Colon (tissue), 2 donors: ENCODE data around the gene DUOXA2.
"Not testable (repeated sequence)": the region's sequence is repeated elsewhere in the genome, so short reads cannot be mapped to it uniquely, and the experiment has no call there.

ENCODE experiments used
- FAIRE-seq: peaks from 2 replicates; lab custom pipeline; 2012; peaks lifted over from hg19 to GRCh38; lab: Jason Lieb, UNC
- donor health status: control.
- donor health status: control.

Gene DUOXA2

DNA sequence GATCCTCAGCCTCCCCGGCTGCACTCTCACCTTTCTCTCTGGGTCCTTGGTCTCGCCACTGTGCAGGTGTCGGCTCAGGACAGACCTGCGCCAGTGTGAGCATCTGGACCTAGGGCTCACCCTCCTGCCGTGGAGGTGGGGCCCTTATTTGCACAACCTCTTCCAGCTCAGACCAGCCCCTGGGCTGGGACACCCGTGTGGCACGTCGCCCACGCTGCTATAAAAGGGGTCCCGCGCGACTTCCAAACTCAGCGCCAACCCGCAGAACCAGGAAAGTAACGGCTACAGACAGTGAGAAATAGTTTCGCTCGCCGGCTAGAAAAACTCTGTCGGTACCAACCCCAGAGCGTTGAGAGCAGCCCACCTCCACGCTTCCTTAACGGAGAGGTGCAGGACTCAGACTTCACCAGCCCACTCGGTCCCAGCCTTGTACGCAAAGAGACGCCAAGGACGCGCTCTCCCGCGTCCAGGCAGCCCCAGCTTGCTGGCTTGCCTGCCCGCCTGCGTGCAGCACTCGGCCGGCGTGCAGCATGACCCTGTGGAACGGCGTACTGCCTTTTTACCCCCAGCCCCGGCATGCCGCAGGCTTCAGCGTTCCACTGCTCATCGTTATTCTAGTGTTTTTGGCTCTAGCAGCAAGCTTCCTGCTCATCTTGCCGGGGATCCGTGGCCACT, at the start of gene DUOXA2, which contains the start of gene DUOX2:
Gene DUOXA2 (plus strand): TSS at position 251 of the 675 bp plus-strand sequence. CDS start 280 bp downstream, at position 531.
Gene DUOX2 (minus strand): TSS at position 97 of the 675 bp plus-strand sequence. CDS start 761 bp downstream, outside the sequence.
- FAIRE-seq: no peak

DNA sequence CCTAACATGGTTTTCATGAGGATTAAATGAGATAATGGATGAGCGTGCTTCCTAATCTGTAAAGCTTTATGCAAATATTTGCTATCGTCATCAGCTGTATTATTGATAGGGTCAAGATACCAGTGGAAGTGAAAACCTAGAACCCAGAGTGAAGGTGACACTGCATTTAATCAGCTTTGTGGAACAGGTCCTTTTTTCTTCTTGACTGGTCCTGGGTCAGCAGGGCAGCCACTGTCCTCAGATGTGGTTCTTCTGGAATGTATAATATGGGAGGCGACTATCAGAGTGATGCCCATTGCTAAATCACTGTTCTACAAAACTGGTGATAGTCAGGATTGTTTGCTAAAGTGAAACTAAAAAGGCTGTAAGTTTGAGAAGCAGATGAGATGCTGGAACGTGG, 49.7 kb upstream of the DUOXA2 start:
- no peak for FAIRE-seq

DNA sequence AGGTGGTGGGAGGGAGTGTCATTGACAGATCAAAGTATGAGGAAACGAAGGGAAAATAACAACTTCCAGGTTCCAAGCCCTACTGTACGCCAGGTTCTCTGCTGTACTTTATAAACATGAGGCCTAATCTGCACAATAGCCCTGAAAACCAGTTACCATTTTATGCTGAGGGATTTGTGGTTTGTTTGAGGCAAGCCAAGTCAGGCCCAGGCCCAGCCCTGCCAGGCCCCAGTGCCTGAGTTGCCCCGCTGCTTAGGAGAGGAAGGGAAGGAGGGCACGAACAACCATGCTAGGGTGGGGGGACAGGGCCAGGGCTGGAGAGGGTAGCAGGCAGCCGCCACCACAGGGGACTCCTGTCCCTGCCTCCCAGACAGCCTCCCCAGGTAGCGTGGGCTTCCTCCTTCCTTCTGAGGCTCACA, 44.2 kb upstream of the DUOXA2 start:
- FAIRE-seq: not testable (repeated sequence)

DNA sequence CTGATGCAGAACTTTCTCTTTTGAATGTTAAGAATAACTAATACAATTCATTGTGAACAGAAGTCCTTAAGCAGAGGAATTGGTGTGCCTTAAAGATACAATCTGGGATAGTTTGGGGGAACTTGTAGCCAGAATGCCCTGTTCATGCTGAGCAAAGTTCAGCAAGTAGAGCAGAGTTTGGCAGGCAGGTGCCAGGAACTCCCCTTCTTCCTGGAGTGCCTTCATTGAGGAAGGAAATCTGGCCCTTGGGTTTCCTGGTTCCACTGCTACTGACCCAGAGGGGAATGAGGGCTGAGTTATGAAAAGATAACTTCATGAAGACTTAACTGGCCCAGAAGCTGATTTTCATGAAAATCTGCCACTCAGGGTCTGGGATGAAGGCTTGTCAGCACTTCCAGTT, 40.5 kb upstream of the DUOXA2 start:
- not testable (repeated sequence) for FAIRE-seq

DNA sequence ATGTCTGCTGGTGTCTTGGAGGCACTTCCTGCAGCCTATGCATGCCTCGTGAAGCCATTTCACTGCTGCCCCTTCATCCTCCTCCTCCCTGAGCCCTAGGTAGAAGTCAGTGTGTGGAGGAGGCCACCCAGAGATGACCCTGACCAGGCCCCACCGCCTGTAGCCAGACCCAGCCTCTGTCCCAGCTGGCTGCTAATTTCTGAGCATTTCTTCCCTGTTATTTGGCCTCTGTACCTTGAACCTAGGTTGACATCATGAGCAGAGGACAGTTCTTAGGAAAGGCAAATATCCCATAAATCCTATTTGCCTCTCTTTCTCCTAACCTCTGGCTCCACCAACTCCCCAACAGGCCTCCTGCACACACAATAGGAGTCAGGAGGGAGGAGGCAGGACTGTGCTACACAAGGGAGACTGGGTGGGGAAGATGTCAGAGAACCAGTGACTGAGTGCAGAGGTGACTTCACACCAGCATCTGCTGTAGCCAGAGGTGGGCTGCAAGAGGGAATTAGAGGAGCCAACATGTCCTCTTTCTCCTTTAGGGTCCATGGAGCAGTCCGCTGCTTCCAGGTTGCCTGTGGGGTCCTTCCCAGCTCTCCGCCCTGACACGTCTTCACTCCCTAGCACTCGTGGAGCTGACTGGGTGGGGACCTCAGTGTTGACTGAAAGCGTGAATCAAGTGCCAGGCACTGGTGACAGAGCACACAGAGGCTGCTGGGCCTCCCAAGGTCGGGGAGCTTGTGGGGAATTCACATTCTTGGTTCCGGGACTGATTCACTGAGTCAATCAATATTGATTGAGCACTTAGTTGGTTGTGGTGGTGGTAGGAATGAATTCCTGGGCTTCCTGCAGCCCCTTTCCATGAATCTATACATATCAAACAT, 38.4 kb upstream of the DUOXA2 start:
- FAIRE-seq: not testable (repeated sequence)

DNA sequence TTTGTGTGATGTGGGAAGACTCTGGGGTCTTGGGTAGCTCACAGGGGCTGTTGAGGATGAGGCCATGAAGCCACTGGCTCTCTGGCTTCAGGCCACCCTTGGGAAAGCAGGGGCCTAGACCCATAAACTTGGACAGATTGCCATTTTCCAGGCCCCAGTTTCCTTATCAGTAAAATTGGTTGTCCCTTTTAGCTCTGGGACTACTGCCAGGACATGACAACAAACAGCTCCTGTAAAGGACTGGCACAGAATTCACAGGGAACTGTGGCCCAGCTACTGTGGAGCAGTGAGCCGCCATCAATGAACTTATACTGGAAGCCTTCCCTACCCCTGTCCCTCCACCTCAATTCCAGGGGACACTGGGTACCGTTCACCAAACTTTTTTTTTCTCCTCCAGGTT, 36.7 kb upstream of the DUOXA2 start:
- not testable (repeated sequence) for FAIRE-seq

DNA sequence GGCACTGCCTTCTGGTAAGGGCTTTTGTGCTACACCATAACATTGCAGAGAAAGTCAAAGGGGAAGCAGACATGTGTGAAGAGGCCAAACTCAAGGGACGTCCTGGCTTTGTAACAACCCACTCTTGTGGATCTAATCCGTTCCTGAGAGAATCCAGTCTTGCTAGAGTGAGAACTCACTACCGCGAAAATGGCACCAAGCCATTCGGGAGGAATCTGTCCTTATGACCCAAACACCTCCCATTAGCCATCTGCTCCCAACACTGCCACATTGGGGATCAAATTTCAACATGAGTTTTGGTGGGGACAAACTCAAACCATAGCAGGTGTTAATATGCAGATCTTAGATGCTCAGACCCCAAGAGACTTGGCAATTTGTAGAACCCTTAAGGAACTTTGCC, 34.9 kb upstream of the DUOXA2 start:
- FAIRE-seq: not testable (repeated sequence)

DNA sequence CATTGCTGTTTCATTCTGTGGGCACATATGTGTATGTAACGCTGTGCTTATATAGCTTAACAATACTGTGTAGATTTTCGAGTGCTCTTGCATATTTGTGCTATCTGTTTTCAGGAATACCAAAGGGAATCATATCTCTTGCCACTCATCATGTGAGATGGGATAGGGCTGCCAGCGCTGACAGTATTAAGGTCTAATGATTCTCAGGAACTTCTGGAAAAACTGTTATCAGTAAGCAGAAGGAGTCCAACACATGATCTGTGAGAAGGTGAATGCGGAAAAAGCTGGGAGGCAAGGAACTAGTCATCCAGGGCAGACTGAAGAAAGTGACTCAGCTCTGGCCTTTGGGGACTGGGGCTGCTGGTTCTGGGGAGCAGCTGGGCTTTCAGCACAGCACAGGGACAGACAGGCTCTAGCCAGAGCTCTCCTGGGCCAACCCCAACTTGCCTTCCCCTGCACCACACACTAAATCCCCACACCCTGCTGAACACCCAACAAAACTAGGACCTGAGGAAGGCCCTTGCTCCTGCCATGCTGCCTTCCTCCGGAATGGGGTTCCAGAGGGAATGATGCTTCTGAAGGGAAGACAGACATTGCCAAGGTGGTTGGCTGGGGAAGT, 34.4 kb upstream of the DUOXA2 start:
- FAIRE-seq: not testable (repeated sequence)

DNA sequence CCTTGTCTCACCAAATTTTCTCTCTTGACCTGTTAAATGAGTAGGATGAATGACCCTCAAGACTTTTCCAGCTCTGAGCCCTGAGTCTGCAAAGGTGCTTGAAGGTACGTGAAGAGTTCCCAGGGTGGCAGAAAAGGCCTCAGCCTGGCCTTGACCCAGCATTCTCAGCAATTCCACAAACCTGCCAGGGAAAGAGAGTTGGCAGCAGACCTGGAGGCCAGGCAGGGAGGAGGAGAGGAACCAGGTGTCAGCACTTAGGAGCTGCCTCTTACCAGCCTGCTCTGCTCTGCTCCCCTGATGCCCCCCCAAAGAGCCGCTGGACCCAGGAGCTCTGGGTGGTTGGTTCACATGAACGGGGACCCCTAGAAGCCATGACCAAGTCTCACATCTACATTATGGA, 33.5 kb upstream of the DUOXA2 start:
- FAIRE-seq: not testable (repeated sequence)

DNA sequence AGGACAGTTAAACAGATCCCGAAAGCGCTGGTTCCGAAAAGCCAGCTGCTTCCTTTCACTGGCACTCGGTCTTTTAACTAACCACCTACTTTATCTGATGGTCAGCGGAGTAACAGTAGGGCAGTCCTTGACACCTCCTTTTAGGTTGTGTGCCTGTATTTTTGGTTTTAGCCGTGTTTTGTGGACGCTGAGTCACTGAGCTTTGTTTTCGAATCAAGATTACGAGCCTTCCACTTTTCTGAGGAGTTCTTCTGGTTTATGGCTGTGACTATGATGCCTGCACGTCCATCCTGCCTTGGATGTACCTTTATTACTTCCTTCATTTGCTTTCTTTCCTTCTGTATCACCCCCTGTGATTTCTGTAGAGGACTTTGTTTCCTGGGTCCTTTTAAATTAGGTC, 31.7 kb upstream of the DUOXA2 start:
- not testable (repeated sequence) for FAIRE-seq

DNA sequence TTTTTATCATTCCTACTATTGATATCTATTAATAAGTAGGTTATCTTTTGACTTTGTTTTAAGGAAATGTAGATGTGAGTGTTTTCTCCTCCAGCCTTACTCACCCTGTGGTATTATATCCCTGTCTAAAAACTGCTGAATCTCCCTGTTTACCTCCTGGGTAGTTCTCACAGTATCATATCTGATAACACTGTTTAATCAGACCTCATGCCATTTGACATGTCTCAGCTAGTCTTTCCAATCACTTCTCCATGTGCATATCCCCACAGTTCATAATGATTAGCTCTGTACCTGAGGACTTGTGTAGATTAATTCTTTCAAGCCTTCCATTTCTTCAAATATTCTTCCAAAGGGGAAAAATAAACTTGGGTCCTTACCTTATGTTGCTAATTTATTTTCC, 30.9 kb upstream of the DUOXA2 start:
- FAIRE-seq: no peak

DNA sequence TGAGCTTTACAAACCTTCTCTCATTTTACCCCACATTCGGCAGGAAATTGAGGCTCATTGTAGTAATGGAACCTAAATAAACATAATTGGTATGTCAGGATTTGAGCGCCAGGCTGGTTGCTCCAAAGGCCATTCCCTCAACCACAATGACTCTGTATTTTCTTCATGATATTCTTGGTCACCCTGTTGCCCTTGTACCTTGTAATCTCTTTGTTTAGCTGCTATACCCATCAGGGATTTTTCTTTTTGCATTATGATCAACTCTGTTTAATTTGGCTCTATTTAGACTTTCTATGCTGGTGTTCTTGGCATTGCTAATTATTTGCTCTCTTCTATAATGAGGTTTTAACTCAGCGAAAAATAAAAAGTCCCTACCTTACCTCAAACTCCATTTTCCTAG, 30.0 kb upstream of the DUOXA2 start:
- no peak for FAIRE-seq

DNA sequence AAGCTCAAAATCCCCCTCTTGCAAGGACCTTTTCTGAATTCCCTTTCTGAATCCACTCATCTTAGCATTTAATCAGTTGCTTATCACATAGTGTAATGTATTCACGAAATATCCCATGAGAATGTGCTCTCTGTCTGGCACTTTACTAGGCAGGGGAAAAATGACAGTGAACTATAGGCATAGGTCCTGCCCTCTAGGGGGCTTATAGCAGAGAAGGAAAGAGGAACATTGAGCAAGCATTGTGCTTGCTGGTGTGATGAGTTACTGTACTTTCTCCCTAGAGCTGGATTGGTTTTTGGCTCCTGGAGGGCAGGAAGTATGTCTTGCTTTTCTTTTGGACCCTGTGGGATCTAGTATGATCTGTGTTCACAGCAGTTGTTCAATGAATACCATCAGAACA, 26.6 kb upstream of the DUOXA2 start:
- no peak for FAIRE-seq

DNA sequence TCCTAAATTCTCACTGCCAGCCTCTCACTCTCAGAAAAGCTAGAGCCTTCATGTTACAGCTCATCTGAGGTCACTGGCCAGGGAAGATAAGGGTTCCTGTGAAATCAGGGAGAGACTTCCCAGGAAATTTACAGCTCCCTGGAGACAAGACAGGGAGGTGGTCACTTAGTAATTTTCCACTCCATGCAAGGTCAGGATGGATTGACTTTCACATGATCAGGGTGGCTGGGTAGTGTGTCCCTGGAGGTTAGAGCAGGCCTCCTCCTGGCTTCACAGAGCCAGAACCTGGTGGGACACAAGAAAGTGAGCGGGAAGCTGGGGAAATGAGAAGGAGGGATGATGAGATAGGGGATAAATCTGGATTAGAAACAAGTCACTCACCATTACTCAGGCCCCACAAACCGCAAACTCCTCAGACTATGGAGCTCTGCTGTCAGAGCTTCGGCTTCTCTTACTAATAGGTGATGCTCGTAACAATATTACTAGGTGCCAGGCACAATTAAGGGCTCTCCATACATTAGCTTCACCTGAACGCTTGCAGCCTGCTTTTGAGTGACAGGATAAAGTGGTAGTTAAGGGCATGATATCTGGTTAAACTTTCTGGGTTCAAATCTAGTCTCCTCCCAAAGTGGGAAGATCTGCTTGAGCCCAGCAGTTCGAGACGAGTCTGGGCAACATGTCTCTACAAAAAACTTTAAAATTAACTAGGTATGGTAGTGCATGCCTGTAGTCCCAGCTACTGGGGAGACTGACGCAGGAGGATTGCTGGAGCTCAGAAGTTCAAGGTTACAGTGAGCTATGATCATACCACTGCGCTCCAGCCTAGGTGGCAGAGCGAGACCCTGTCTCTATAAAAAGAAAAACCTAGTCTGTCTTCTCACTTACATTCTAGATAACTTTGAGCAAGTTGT, 25.1 kb upstream of the DUOXA2 start:
- no peak for FAIRE-seq

DNA sequence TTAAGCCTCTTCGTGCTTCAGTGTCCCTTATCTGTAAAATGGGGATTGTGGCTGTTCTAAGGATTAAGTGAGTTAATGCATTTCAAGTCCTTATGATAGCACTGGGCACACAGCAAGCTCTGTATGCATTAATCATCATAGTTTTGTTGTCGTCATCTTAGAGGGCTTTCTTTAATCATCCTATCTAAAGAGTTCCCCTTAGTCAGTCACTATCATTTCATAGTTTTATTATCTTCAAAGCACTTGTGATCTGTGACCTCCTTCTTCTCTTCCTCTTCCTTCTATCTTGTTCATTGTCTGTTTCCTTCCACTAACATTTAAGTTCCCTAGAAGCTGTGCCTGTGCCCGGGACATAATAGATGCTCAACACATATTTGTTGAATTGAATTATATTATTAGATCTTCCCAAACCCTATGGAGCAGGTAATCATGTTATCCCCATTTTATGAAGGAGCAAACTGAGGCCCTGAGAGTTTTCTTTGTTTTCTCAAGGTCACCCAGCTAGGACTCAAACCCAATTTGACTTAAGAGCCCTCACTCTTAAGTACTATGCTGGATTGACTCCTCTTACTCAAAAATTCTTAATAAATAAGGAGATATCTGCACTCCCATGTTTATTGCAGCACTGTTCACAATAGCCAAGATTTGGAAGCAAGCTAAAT, 24.3 kb upstream of the DUOXA2 start:
- no peak for FAIRE-seq

DNA sequence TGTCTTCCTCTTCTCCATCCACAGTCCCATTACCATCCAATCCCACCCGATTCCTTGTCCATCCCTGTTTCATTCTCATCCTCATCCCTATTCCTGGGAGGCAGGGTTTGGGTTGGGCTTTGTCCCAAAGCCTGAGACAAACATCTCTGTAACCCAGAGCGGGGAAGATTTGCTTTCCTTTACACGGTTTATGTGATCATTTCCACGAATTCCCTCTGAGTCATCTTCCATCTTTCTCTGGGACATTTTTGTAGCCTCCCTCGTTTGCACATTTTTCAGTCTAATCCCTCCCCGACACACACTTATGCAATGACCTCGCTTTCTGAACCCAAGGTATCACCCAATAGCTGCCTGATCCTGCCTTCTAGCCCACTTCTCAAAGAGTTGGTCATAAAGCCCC, 23.0 kb upstream of the DUOXA2 start:
- no peak for FAIRE-seq

DNA sequence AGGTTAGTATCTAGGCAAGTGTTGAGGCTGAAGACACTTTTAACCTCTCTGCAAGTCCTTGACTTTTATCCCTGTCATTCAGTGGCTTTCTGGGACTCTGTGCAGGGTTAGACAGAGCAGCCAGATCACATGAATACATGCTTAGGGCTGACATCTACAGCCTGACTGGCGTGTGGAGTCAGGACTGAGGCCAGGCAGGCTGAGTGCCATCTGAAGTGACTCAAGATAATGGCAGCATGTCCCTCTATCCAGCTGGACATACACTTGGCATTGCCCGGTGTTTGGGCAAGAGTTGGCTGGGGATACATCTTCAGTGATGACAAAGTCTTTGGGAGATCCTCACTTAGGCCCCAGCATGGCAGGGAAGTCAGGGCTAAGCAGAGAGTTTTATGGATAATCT, 22.6 kb upstream of the DUOXA2 start:
- no peak for FAIRE-seq

DNA sequence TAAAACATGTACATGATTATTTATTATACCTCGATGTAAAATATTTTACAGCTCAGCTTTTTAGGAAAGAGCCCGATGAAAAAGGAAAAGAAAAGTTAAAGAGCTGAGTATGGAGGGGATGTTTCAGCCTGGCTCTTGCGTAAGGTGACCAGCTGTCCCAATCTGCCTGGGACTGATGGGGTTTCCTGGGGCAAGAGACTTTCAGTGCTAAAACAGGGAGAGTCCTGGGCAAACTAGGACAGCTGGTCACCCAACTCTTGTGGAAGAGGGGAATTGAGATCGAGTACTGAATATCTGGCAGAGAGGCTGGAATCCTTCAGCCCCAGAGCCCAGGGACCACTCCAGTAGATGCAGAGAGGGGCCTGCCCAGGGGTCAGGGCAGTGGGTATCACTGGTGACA, 21.1 kb upstream of the DUOXA2 start:
- no peak for FAIRE-seq

DNA sequence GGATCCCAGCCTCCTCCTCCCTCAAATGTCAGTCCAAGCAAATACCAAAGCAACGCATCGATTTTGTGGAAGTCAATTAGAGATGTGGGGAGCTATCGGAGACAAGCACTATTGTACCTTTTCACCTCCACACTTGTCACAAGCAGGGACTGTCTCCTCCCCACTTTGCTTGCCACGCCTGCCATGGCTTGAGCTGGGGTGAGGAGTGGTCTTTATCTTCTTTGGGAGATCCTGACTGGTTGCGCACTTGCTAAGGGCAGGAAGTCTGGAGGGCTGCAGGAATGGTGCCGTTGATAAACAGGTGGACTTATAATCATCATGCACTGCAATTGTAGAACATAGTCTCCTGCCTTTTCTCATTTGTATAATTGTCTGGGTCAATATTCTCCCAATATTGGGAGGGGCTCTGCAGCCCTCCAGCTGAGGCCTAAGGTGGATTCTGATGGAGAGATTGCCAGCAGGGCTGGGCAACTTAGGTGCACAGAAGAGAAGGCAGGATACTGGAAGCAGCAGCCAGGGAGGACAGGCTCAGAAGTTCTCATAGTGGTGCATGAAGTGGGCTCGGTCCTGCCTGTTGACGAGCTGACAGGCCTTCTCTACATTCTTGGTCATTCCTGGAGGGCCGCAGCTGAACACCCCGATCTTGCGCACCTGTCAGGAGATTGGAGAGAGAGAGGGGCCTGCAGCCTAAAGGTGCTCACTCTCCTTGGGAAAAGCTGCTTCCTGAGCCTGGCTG, 20.3 kb upstream of the DUOXA2 start:
- FAIRE-seq: no peak

DNA sequence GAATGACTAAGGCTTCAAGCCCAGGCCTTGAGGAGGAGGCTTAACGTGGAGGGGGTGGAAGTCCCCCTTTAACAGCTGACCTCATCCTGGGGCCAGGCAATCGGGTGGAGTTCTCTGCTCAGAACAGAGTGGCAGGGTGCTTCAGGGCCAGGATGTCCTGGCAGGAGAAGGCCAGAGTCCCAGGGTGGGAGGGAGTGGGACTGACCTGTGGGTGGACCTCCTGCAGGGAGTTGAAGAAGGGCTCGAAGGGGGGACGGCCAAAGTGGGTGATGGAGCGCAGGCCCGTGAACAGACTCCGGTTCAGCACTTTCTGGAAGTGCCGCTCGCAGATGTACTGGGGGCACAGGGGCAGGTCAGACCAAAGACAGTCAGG, 19.8 kb upstream of the DUOXA2 start:
- FAIRE-seq: no peak

DNA sequence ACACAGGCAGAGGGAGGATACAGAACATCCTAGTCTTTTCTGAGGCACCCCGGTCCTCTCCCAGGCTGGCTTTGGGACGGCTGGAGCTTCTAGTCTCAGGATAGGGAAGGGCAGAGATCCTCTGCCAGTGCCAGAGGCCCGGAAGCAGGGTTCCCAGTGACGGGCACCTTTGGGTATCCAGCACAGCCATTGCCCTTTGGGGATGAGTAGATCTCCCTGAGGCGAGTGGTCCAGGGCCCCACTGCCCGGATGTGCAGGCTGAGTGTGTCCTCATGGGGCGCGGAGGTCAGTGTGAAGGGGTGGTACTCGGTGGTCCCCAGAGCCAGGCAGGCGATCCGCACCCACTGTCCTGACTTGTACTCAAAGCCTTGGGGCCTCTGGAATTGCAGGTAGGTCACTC, 18.5 kb upstream of the DUOXA2 start:
- FAIRE-seq: no peak
